A549 (cell line): ENCODE results near the gene MYH6. TPM values are rescaled to one million over a fixed set of nuclear protein-coding genes. Genes with fewer than 3 reads are reported as not detected.

ENCODE experiments used
- ATAC-seq, 2 experiments: fragments of 200-7000 bp in 1 of 2; fragments of >200 bp in 1 of 2; cut with Nextera tagmentation in 1 of 2; cut with Tn5 transposase in 1 of 2; 3 replicates each; pipeline versions ENCODE4 v1.8.0 to v1.9.1; 2018 to 2020; ENCODE audit warnings: mild to moderate bottlenecking in 1 of 2, moderate library complexity in 1 of 2
- CTCF ChIA-PET: fragments of 300-600 bp; sonication (Branson Sonifier 250); formaldehyde crosslinking; extraction: SDS; loops from one replicate; lab custom pipeline; 2021; ENCODE audit warnings: antibody characterized with exemption, inconsistent platforms; lab: Yijun Ruan, JAX
- POLR2A ChIA-PET: fragments of 350-600 bp; formaldehyde crosslinking; extraction: SDS; loops from one replicate; lab custom pipeline; 2021; ENCODE audit warnings: antibody characterized with exemption, inconsistent platforms; lab: Yijun Ruan, JAX
- DNase-seq, 2 experiments: peaks; one replicate each; pipeline versions ENCODE4 v3.0.0 to v3.0.0-alpha.2; 2011 to 2016; ENCODE audit warnings: low read depth in 1 of 2, low spot score in 1 of 2
- FAIRE-seq: peaks from 2 replicates; lab custom pipeline; 2011; peaks lifted over from hg19 to GRCh38; lab: Jason Lieb, UNC
- H3K27ac ChIP-seq, 2 experiments: fragments of >200 bp; sonication (Bioruptor Twin); formaldehyde crosslinking; 3 replicates each; pipeline ENCODE4 v1.5.1; 2016 to 2017
- H3K4me1 ChIP-seq: fragments of >200 bp; sonication (Bioruptor Twin); formaldehyde crosslinking; 3 replicates; pipeline ENCODE4 v1.6.1; 2016
- H3K4me2 ChIP-seq: fragments of >200 bp; sonication (Bioruptor Twin); formaldehyde crosslinking; 3 replicates; pipeline ENCODE4 v1.6.1; 2016
- H3K4me3 ChIP-seq: fragments of >200 bp; sonication (Bioruptor Twin); formaldehyde crosslinking; 3 replicates; pipeline ENCODE4 v1.5.1; 2016
- H3K9me3 ChIP-seq: fragments of >200 bp; sonication (Bioruptor Twin); formaldehyde crosslinking; 3 replicates; pipeline ENCODE4 v1.6.1; 2016
- BCL3 ChIP-seq: fragments of >200 bp; sonication (Bioruptor Twin); formaldehyde crosslinking; IDR thresholded peaks from 3 replicates; pipeline ENCODE4 v1.6.1; 2016
- CBX8 ChIP-seq: fragments of 200-600 bp; sonication (generic); IDR thresholded peaks from 2 replicates; pipeline ENCODE4 v1.6.1; 2016
- CEBPB ChIP-seq, 2 experiments: fragments of >200 bp in 1 of 2; sonication (Bioruptor Twin) in 1 of 2; formaldehyde crosslinking in 1 of 2; IDR thresholded peaks; 2 replicates each; pipeline ENCODE4 v1.6.1; 2012 to 2016
- CTCF ChIP-seq: fragments of >200 bp; sonication (Bioruptor Twin); formaldehyde crosslinking; IDR thresholded peaks from 3 replicates; pipeline ENCODE4 v1.5.1; 2016
- FOSB ChIP-seq: fragments of 250-450 bp; sonication (Bioruptor Pico); IDR thresholded peaks from 2 replicates; pipeline ENCODE4 v1.5.0; 2020; ENCODE audit warnings: mild to moderate bottlenecking, moderate library complexity
- FOSL2 ChIP-seq, 2 experiments: fragments of 450-650 bp in 1 of 2; fragments of >200 bp in 1 of 2; sonication (Bioruptor Twin) in 1 of 2; formaldehyde crosslinking; IDR thresholded peaks; 2 replicates each; pipeline versions ENCODE4 v1.5.0 to v1.6.1; 2016 to 2020; ENCODE audit warnings: mild to moderate bottlenecking in 1 of 2, moderate library complexity in 1 of 2
- FOXS1 ChIP-seq: fragments of 250-450 bp; sonication (Bioruptor Pico); IDR thresholded peaks from 2 replicates; pipeline ENCODE4 v1.5.0; 2020; ENCODE audit warnings: mild to moderate bottlenecking, moderate library complexity
- GATA3 ChIP-seq: IDR thresholded peaks from 2 replicates; pipeline ENCODE4 v1.6.1; 2012; ENCODE audit warnings: borderline replicate concordance
- HOXB5 ChIP-seq: fragments of 250-450 bp; sonication (Bioruptor Pico); IDR thresholded peaks from 2 replicates; pipeline ENCODE4 v1.5.0; 2020; ENCODE audit warnings: mild to moderate bottlenecking, moderate library complexity
- MAZ ChIP-seq: fragments of 150-350 bp; IDR thresholded peaks from 2 replicates; pipeline ENCODE4 v1.6.1; 2014; ENCODE audit warnings: antibody characterized with exemption, low read depth, low read length, borderline replicate concordance
- PBX3 ChIP-seq: IDR thresholded peaks from 2 replicates; pipeline ENCODE4 v1.6.1; 2012
- PHF8 ChIP-seq: fragments of 200-600 bp; sonication (generic); IDR thresholded peaks from 2 replicates; pipeline ENCODE4 v1.6.1; 2016; ENCODE audit warnings: low read depth, mild to moderate bottlenecking, antibody characterized with exemption, moderate library complexity, borderline replicate concordance
- RAD21 ChIP-seq, 2 experiments: fragments of >200 bp in 1 of 2; sonication (Bioruptor Twin) in 1 of 2; formaldehyde crosslinking in 1 of 2; IDR thresholded peaks in 1 of 2; conservative IDR thresholded peaks in 1 of 2; 2 replicates in 1 of 2; 3 replicates in 1 of 2; pipeline ENCODE4 v1.6.1; 2012 to 2018; ENCODE audit warnings: inconsistent platforms in 1 of 2
- WGBS: methylation state at CpG from one replicate; pipeline ENCODE4 v1.1.6; 2017; ENCODE audit errors: missing lambda C conversion rate; 5-methylcytosine and 5-hydroxymethylcytosine counted together
- polyA plus RNA-seq, 4 experiments: library from polyadenylated mRNA; depleted of rRNA in 3 of 4; stranded (reverse); fragments of >200 nt; fragmentation: RNase III in 1 of 4; extraction: RNeasy Plus Mini Kit Qiagen cat#74134 plus additional on column Dnase treatment in 1 of 4; gene quantifications; 2 replicates in 3 of 4; 3 replicates in 1 of 4; pipeline ENCODE4 v1.2.3, GENCODE V29; 2011 to 2017
- TF ChIP-seq, protein P1 (sequence below): IDR thresholded peaks from 2 replicates; pipeline ENCODE4 v1.6.1; 2012; ENCODE audit warnings: low read depth, borderline replicate concordance
- TF ChIP-seq, protein P2 (sequence below): IDR thresholded peaks from 2 replicates; pipeline ENCODE4 v1.6.1; 2012

Gene MYH6
- polyA plus RNA-seq, 2 of the 4 experiments (the other 2 are of a cell fraction) = not detected

DNA sequence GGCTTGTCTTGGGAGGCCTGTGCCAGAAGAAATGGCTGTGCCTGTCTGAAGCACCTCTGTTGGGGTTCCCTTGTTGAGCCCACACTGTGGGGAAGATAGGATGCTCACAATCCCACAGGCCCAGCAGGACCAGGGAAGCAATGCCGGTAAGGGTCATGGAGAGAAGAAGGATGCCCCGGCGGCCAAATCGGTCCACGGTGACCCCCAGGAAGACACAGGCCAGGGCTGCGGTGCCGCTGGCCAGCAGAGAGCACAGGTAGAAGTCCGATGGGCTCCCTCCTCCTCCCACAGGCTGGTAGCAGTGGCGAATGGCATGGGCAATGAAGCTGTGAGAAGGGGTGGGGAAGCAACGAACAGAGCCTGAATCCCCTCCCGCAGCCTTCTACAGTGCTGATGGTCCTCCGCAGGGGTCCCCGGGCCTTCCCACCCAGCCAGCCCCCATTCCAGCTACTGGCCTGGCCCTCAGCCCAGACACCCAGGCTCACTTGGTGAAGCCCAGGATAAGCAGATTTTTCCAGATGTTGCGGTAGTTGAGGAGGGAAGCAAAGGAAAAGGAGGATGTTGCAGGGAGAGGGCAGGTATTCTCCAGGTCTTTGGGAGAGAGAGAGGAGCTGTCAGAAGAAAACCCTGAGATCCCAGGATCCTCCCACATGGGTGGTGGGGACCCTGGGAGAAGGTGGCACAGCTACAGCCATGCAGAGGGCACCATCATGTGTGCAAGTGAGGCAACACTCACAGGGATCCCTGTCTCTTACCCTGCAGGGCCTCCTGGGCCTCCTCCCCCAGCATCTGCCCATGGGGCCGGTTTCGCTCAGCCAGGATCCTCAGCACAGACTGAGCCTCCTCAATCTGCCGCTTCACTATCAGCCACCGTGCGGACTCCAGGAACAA is 60.4 kb downstream of the MYH6 start:
- FAIRE-seq (no peak), ATAC-seq (no peak), DNase-seq (no peak)
- H3K27ac ChIP-seq = no peak overlapping the region
- ChIA-PET CTCF (interaction anchor here (0.7 to 2.2 kb wide), 5 partner anchors 11 to 21 kb away, joined by 3 to 6 read pairs (median 4); no protein-coding TSS in a partner anchor), POLR2A (no interaction called here)
- 83% methylated on average over 19 of the region's 19 CpGs for WGBS
- no peak overlapping the region for H3K4me2 ChIP-seq
- no peak for TF ChIP-seq FOSL2 (IDR thresholded peaks at IDR 0.05)
- TF ChIP-seq FOSL2 (CRISPR knock-in tag; IDR thresholded peaks at IDR 0.05) = no peak
- no peak for TF ChIP-seq PHF8
- no peak for TF ChIP-seq CEBPB (IDR thresholded peaks at IDR 0.05)
- TF ChIP-seq CTCF = no peak
- TF ChIP-seq HOXB5 (CRISPR knock-in tag) = no peak
- no peaks in the 10 kb centered on the region for H3K4me1 ChIP-seq
- H3K9me3 ChIP-seq = no peaks in the 10 kb centered on the region
- no peak overlapping the region for H3K4me3 ChIP-seq

- ChIA-PET CTCF (interaction anchor here (0.7 to 5.0 kb wide), 6 partner anchors 12 to 82 kb away, joined by 3 to 20 read pairs (median 4); no protein-coding TSS in a partner anchor), POLR2A (interaction anchor here (2.2 kb wide), 1 partner anchor 25 kb away, joined by 7 read pairs; the partner anchor contains the start of gene PABPN1)
- no peak for ATAC-seq
These were observed 61.2 kb downstream of the MYH6 start for GRCh38 chr14:23346693-23347405.

DNA sequence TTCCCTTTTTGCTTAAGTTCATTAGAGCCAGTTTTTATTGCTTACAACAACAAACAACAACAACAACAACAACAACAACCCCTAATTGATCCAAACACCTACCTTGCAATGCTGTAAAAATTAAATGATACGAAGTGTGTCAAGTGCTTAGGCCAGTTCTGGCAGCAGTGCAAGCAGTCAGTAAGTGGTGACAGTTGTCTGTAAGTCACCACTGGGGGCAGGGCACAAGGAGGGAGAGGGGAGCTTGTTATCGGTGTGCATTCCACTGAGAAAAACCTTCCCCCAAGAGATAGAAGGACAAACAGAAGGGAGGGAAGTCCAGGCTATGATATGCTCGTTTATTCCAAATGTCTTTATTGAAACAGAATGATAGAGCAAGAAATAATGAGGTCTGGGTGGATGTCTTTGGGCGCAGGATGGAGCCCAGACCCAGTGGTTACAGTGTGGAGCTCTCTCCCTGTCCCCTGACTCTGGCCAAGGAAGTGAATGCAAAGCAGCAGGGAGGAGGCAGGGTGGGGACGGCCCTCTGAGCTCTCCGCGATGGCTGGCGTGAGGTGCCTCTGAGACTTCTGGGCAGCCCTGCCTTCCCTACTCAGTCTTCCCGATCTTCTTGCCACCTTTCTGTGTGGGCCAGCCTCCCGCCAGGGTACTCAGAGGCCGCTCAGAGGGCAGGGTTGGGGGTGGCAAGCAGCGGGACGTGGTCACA is 61.9 kb downstream of the MYH6 start:
- 62% methylated on average over 9 of the region's 13 CpGs for WGBS
- ATAC-seq = peak in 1 of 2 experiments; percentile 46; a peak in 2 of 6 replicates
- FAIRE-seq = no peak
- H3K4me2 ChIP-seq = no peak overlapping the region
- no peak overlapping the region for H3K27ac ChIP-seq
- TF ChIP-seq CBX8 (no peak), GATA3 (no peak), FOSB (CRISPR knock-in tag) (no peak), BCL3 (no peak), RAD21 (conservative IDR thresholded peaks at IDR 0.05 in 1 of 2, IDR thresholded peaks at IDR 0.05 in 1 of 2) (no peak), PBX3 (no peak), FOXS1 (no peak), FOSL2 (IDR thresholded peaks at IDR 0.05) (no peak), FOSL2 (CRISPR knock-in tag; IDR thresholded peaks at IDR 0.05) (no peak)
- TF ChIP-seq, protein P1, sequence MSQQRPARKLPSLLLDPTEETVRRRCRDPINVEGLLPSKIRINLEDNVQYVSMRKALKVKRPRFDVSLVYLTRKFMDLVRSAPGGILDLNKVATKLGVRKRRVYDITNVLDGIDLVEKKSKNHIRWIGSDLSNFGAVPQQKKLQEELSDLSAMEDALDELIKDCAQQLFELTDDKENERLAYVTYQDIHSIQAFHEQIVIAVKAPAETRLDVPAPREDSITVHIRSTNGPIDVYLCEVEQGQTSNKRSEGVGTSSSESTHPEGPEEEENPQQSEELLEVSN = no peak
- TF ChIP-seq, protein P2, sequence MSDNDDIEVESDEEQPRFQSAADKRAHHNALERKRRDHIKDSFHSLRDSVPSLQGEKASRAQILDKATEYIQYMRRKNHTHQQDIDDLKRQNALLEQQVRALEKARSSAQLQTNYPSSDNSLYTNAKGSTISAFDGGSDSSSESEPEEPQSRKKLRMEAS = no peak
- no peak for DNase-seq
- no peaks in the 10 kb centered on the region for H3K4me1 ChIP-seq
- POLR2A ChIA-PET = interaction anchor here (2.2 kb wide), 1 partner anchor 25 kb away, joined by 7 read pairs; the partner anchor contains the start of gene PABPN1
- peaks cover 8% of the 10 kb centered on the region; the same call in 1 of the 3 replicates for H3K9me3 ChIP-seq
- CTCF ChIA-PET = interaction anchor here (1.2 to 5.0 kb wide), 6 partner anchors 13 to 82 kb away, joined by 3 to 20 read pairs (median 4); no protein-coding TSS in a partner anchor
- no peak overlapping the region for H3K4me3 ChIP-seq

More at GRCh38 chr14:23346693-23347405, 61.2 kb downstream of the MYH6 start:
- Histone ChIP-seq H3K27ac (no peak overlapping the region), H3K9me3 (0 out of 3 replicates have a peak, but pooled peaks cover 2% of the 10 kb centered on the region), H3K4me2 (no peak overlapping the region), H3K4me1 (no peaks in the 10 kb centered on the region), H3K4me3 (no peak overlapping the region)
- TF ChIP-seq MAZ (no peak), HOXB5 (CRISPR knock-in tag) (no peak)
- FAIRE-seq (no peak), DNase-seq (no peak)
- 74% methylated on average over 16 of the region's 27 CpGs for WGBS
